ENCODE measurements around the gene EMP1. TPM values are rescaled to one million over a fixed set of nuclear protein-coding genes. Genes with fewer than 3 reads are reported as not detected.

The EMP1 gene
- polyA plus RNA-seq, 6 donors from 2014 or later, result 0.96 TPM; not detected in 5

DNA sequence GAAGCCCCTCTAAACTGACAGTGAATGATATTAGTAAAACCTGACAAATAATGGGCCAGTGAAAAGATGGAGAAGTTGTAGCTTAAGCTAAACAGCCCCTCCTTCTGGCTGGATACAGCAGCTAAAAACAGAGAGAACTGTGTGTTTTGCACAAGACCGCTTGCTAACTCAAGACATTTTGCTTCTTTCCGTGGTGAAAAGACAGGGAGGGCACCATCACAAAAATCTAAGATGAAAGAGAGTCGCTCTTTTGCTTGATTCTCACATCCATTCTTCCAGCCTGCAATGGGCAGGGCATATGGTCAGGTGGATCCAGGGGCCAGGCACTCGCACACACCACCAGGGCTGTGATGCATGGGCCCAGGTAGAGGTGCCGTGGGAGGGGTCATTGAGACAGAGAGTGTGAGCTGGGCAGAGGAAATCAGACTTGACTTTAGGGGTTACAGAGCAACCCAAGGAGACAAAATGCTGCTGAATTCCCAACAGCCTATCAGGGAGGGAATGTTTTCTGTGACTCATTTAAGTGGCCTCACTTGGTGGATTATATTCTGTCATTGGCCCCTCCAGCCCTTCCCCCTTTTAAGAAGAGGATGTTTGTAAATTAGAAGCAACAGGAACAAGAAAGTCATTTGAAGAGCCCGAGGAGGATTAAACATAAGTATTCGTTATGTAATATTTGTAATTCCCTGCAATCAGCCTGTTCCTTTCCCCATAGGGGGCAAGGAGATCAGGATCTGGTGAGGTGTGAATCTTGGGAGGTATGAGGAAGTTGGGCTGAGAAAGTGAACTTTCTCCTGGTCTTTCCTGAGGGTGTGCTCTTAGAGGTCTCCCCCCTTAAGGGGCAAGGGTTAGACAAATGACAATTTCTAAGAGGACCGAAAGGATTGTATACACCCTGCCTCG, 12.3 kb downstream of the EMP1 start:
- H3K36me3 Mint-ChIP-seq, result no peaks in the 10 kb centered on the region
- H3K4me1 Mint-ChIP-seq, result peaks cover 4 to 9% (median 4%) of the 10 kb centered on the region in 3 donors
- ATAC-seq (ENCODE audit: low read depth in 2 of 2) (peak in 1 of 2 donors; percentile 40), DNase-seq (peak; percentile 6)
- H3K27me3 Mint-ChIP-seq, result peaks cover 0 to 8% (median 6%) of the 10 kb centered on the region in 3 donors
- H3K27ac Mint-ChIP-seq, result no peak overlapping the region
- H3K4me3 Mint-ChIP-seq, result no peak overlapping the region
- H3K9me3 Mint-ChIP-seq, result no peaks in the 10 kb centered on the region

DNA sequence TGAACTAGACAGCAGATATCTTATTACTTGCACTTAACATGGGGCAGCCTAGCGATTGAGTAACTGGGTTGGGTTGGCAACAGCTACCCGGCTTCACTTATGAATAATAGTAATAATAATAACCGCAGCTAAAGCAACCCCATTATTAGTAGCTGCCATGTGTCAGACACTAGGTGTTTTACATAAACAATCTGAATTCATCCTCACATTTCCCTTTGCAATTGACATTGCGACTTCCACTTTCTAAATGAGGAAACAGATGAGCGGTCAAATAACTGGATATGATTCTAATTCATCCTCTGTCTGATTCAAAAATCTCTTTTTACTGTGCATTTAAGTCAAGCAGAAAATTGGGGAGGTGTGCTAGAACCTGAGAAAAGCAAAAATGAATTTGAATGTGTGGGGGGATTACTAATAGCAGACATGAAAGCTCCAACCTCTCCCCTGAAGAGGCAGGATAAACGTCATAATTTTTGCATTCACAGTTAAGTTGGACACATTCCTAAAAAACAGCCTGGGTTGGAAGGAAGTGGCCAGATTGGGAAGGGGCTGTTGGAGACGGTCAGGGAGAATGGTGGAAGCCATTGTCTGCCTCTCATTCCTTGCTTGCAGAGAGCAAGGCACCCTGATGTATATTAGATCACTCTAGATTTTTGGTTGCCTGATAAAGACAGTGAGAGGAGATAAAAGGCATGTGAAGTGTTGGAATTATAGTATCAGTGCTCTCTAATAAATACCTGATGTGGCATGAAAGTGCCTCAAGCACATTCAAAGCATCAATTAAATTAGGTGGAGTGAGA, 13.1 kb downstream of the EMP1 start:
- H3K9me3 Mint-ChIP-seq, result no peaks in the 10 kb centered on the region
- no peak overlapping the region for H3K4me3 Mint-ChIP-seq
- ATAC-seq (ENCODE audit: low read depth in 2 of 2) (no peak), DNase-seq (no peak)
- H3K36me3 Mint-ChIP-seq, result no peaks in the 10 kb centered on the region
- H3K27me3 Mint-ChIP-seq, result peaks cover 0 to 6% (median 0%) of the 10 kb centered on the region in 3 donors
- peak overlapping the region in 1 of 6 donors; percentile 24 for H3K27ac Mint-ChIP-seq
- H3K4me1 Mint-ChIP-seq, result peaks cover 4 to 9% (median 4%) of the 10 kb centered on the region in 3 donors

DNA sequence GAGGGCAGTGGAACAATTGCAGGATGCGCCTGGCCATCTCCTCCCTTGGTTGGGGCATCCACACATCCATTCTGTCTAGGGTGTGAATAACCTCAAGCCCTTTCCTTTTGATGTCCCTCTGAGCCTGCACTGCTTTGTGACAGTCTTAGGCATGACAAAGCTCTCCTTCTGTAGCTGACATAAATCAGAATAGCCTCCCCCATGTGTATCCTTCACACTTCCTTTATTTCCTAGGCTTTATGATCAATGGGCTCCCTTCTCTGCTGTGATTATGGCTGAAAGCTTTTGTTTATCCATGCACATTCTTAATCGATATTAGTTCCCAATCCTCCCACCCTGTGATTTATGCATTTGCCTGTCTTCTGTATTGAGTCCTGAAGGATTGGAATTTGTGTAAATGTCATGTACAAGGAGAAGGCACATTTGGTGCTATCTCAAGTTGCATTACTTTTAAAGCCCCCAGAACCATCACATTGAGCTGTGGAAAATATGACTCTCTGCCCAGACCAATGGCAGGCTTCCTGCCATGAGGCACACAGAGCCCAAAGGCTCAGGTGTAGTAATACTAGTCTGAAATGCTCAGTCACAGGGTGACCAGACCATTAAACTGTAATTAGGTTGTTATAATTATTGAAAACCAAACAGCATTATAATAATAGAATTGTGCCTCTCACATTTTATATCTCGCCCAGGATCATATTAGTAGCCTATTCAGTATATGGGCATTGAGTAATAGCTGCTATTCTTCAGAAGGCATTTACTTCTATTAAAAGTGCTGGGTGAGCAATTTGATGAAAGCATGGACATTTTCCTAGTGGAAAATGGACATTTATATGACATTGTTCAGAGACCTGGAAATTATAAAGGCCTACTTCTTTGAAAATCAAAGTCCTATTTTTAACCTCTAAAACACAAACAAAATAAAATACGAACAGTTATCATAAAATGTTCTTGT, 14.0 kb downstream of the EMP1 start:
- no peaks in the 10 kb centered on the region for H3K36me3 Mint-ChIP-seq
- ATAC-seq (ENCODE audit: low read depth in 2 of 2) (no peak), DNase-seq (no peak)
- no peaks in the 10 kb centered on the region for H3K9me3 Mint-ChIP-seq
- H3K4me1 Mint-ChIP-seq, result peaks cover 4 to 9% (median 4%) of the 10 kb centered on the region in 3 donors
- H3K27ac Mint-ChIP-seq, result no peak overlapping the region
- peaks cover 0 to 6% (median 0%) of the 10 kb centered on the region in 3 donors for H3K27me3 Mint-ChIP-seq
- H3K4me3 Mint-ChIP-seq, result no peak overlapping the region

DNA sequence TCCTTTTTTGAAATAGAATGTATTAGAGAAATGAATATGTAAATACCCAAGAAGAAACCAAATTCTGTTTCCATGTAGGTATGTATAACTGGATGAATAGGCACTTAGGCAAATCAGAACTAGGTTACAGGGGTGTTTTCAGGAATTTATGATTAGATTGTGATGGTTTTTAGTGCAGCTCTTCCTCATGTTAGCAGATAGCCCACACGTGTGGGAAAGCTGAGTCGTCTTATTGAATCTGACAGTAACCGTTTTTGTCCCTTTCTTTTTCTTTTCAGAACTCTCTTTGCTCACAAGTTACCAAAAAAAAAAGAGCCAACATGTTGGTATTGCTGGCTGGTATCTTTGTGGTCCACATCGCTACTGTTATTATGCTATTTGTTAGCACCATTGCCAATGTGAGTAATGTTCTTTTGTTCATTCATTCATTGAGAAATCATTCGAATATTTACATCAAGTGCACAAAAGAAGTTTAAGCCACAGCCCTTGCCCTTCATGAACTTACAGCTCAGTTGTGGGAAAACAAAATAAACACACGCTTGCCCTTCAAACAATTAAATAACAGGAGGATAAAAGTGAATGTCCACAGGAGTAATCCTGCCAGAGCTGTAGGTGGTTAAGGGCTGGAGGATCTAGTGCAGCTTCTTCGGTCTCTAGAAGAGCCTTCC, 14.8 kb downstream of the EMP1 start:
- ATAC-seq (ENCODE audit: low read depth in 2 of 2), result no peak
- DNase-seq, result no peak
- peak overlapping the region in 2 of 6 donors; percentile 3 to 60 for H3K27ac Mint-ChIP-seq
- H3K27me3 Mint-ChIP-seq, result peaks cover 0 to 6% (median 0%) of the 10 kb centered on the region in 3 donors
- H3K9me3 Mint-ChIP-seq, result no peaks in the 10 kb centered on the region
- H3K36me3 Mint-ChIP-seq, result no peaks in the 10 kb centered on the region
- no peak overlapping the region for H3K4me3 Mint-ChIP-seq
- peaks cover 4 to 9% (median 4%) of the 10 kb centered on the region in 3 donors for H3K4me1 Mint-ChIP-seq

DNA sequence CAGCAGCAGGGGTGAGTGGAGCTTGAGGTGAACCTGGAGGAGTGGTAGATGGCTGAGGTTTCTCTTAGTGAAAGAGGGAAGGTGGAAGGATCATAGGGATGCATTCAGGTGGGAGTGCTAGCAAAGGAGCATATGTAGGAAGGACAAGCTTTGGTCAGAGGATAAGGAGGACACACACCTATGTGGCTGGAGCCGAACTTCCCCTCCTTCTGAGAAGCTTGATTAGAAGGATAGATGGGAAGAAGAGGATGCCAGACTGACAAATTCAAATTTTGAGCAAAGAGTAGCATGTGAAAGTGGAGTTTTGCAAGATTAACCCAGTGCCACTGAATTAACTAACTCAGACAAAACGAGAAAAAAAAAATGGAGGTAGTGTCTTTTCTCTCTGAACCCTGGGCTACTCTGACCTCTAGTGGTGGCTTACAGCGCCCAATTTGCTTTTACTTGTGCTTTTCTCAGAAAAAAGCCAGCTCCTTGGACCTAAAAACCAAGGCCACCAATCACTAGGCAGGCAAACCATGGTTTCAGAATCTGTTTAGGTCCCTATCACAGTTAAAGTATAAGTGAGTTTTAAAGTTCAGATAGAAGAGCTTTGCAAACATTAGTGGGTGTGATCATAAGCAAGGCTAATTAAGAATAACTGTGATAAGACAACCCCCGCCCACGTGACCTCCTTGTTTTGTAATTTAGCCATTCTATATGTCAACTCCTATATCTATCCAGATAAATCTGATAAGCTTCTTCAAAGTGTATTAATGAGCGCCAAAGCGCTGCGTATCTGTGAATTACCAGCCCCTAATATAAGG, 15.5 kb downstream of the EMP1 start:
- Mint-ChIP-seq H3K4me1 (peaks cover 4 to 9% (median 4%) of the 10 kb centered on the region in 3 donors), H3K27ac (peak overlapping the region in 3 of 6 donors; percentile 3 to 64 (median 60)), H3K36me3 (no peaks in the 10 kb centered on the region), H3K27me3 (peaks cover 0 to 6% (median 0%) of the 10 kb centered on the region in 3 donors), H3K9me3 (no peaks in the 10 kb centered on the region), H3K4me3 (no peak overlapping the region)
- ATAC-seq (ENCODE audit: low read depth in 2 of 2) (peak; percentile 46 to 77), DNase-seq (peak; percentile 61)

DNA sequence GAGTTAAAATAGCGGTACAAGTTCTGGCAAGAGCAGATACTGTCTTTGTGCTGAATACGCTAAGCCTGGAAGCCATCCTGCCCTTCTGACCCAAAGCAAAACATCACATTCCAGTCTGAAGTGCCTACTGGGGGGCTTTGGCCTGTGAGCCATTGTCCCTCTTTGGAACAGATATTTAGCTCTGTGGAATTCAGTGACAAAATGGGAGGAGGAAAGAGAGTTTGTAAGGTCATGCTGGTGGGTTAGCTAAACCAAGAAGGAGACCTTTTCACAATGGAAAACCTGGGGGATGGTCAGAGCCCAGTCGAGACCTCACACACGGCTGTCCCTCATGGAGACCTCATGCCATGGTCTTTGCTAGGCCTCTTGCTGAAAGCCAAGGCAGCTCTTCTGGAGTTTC, 18.5 kb downstream of the EMP1 start:
- ATAC-seq (ENCODE audit: low read depth in 2 of 2), result no peak

DNA sequence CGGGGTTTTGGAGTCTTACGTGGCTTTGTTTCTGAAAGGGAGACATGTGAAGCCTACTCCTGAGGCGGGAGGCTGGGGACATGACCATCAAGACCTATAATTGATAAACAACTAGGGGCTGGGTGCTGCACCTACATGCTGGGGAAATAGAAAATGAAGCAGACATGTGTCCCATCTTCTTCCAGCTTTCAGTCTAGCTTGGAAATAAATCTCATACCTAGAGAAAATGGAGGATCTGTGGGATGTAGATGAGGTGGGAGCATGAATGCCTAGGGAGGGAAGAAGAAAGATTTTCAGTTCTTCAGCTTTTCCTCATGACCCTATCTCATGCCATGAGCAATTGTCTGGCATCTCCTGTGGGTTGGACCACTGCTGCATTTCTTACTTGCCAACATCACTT, 22.1 kb downstream of the EMP1 start:
- no peaks in the 10 kb centered on the region for H3K4me1 Mint-ChIP-seq
- peaks cover 0 to 15% (median 4%) of the 10 kb centered on the region in 7 donors for H3K9me3 Mint-ChIP-seq
- ATAC-seq (ENCODE audit: low read depth in 2 of 2), result no peak
- H3K27ac Mint-ChIP-seq, result no peak overlapping the region
- no peaks in the 10 kb centered on the region for H3K36me3 Mint-ChIP-seq
- H3K27me3 Mint-ChIP-seq, result peaks cover 0 to 6% (median 5%) of the 10 kb centered on the region in 3 donors
- DNase-seq, result no peak
- H3K4me3 Mint-ChIP-seq, result no peak overlapping the region

More for the DNA sequence above, 18.5 kb downstream of the EMP1 start:
- DNase-seq, result no peak
- peaks cover 0 to 6% (median 3%) of the 10 kb centered on the region in 3 donors for H3K27me3 Mint-ChIP-seq
- H3K27ac Mint-ChIP-seq, result no peak overlapping the region
- H3K4me1 Mint-ChIP-seq, result peaks cover 4 to 9% (median 4%) of the 10 kb centered on the region in 3 donors
- H3K36me3 Mint-ChIP-seq, result no peaks in the 10 kb centered on the region
- no peak overlapping the region for H3K4me3 Mint-ChIP-seq
- H3K9me3 Mint-ChIP-seq, result peaks cover 0 to 12% (median 3%) of the 10 kb centered on the region in 7 donors

DNA sequence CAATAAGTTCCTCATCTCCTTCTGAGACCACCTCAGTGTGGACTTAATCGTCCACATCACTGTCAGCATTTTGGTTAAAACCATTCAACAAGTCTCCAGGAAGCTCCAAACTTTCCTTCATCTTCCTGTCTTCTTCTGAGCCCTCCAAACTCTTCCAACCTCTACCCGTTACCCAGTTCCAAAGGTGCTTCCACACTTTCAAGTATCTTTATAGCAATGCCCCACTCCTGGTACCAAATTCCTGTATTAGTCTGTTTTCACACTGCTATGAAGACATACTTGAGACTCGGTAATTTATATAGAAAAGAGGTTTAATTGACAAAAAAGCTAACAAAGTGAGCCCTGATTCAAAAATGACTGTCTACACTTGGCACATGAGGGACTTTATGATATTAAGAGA, 22.8 kb downstream of the EMP1 start:
- Mint-ChIP-seq H3K36me3 (no peaks in the 10 kb centered on the region), H3K4me3 (no peak overlapping the region), H3K9me3 (peaks cover 0 to 15% (median 4%) of the 10 kb centered on the region in 7 donors), H3K27ac (no peak overlapping the region), H3K4me1 (no peaks in the 10 kb centered on the region), H3K27me3 (peaks cover 0 to 12% (median 6%) of the 10 kb centered on the region in 3 donors)
- no peak for DNase-seq
- ATAC-seq (ENCODE audit: low read depth in 2 of 2), result no peak

DNA sequence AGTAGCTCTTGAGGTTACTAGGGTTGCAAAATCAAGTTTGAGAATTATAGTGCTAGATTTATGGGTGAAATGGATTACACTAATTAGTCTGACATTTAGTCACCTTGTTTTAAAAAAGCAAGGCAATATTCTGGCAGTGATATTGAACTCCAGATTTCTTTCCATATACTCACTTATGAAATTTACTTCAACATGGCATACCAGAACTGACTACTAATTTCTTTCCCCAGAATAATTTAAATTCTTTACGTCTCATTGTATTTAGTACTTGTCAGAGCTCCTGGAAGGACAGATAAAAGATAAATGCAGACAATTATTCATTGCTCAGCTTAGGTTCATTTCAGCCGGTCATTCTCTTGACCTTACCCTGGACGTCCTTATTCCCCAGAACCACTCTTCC, 24.3 kb downstream of the EMP1 start:
- H3K9me3 Mint-ChIP-seq, result peaks cover 0 to 15% (median 4%) of the 10 kb centered on the region in 7 donors

DNA sequence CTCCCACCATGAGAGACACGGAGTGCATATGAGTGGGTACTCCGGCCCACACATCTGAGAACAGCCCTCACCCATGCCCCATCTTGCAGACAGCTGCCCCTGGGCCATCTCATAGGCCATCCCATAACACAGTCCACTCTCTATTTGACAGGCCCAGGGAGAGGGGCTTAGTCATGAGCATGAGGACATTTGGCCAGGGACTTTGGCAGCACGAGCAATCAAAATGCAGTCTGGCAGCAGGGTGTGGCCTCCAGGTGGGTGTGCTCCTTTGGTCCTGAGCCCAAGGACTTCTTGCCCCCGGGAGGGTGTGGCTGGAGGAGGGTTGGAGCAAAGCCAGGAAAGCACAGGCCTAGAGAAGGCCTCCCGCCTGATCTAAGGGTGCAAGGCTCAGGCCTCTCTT, 25.6 kb downstream of the EMP1 start:
- no peaks in the 10 kb centered on the region for H3K4me1 Mint-ChIP-seq
- no peak overlapping the region for H3K4me3 Mint-ChIP-seq
- peaks cover 0 to 15% (median 4%) of the 10 kb centered on the region in 7 donors for H3K9me3 Mint-ChIP-seq
- H3K27me3 Mint-ChIP-seq, result peaks cover 5 to 18% (median 16%) of the 10 kb centered on the region in 3 donors
- no peak overlapping the region for H3K27ac Mint-ChIP-seq
- DNase-seq, result no peak
- no peaks in the 10 kb centered on the region for H3K36me3 Mint-ChIP-seq
- ATAC-seq (ENCODE audit: low read depth in 2 of 2), result no peak

More for the DNA sequence above, 24.3 kb downstream of the EMP1 start:
- H3K27me3 Mint-ChIP-seq, result peaks cover 5 to 13% (median 12%) of the 10 kb centered on the region in 3 donors
- H3K4me1 Mint-ChIP-seq, result no peaks in the 10 kb centered on the region
- DNase-seq (no peak), ATAC-seq (ENCODE audit: low read depth in 2 of 2) (no peak)
- no peak overlapping the region for H3K27ac Mint-ChIP-seq
- H3K36me3 Mint-ChIP-seq, result no peaks in the 10 kb centered on the region
- H3K4me3 Mint-ChIP-seq, result no peak overlapping the region

DNA sequence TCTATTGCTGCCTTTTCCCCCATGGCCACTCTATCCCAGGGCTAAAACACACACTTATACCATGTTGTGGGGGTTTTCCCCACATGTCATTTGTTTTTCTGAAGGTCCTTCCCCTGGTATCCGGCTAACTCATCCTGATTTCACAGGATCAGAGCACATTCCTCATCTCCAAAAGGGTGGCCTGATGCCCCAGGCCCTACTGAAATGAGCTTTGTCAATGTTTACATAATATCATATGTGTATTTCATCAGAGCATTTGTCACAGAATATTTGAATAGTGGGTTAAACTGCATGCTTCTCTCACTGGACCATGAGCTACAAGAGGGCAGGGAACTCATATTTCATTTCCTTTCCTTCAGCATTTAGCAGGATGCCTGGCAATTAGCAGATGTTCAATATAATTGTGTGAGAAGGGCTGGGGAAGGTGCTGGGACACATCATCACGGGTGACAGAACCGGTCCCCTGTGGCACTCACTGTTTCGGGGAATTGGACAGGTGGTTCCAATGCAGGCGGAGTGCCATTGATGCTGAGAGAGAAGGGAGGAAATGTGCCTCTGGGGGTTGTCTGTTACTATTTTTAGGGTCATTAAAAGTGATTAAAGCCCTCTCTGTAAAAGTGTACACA, 26.8 kb downstream of the EMP1 start:
- Mint-ChIP-seq H3K36me3 (no peaks in the 10 kb centered on the region), H3K4me3 (no peak overlapping the region), H3K27ac (no peak overlapping the region), H3K27me3 (peaks cover 9 to 28% (median 17%) of the 10 kb centered on the region in 3 donors), H3K4me1 (no peaks in the 10 kb centered on the region), H3K9me3 (peaks cover 0 to 15% (median 4%) of the 10 kb centered on the region in 7 donors)
- DNase-seq, result no peak
- ATAC-seq (ENCODE audit: low read depth in 2 of 2), result no peak
